OCI-LY1 (cell line): ENCODE measurements around the gene MIB2.

Experiments
- EZH2 ChIP-seq: fragments of 200-600 bp; sonication (generic), shearing (Covaris generic); IDR thresholded peaks from 2 replicates; pipeline ENCODE4 v1.8.0; 2017; ENCODE audit warnings: borderline replicate concordance, mixed run types, mild to moderate bottlenecking, antibody characterized with exemption, low read length, moderate library complexity, mixed read lengths
- TF ChIP-seq, protein P1 (sequence below): fragments of 200-600 bp; sonication (generic), shearing (Covaris generic); IDR thresholded peaks from 2 replicates; pipeline ENCODE4 v1.5.1; 2017; ENCODE audit warnings: mild to moderate bottlenecking, antibody characterized with exemption, low read length, moderate library complexity, mixed read lengths

- TF ChIP-seq, protein P1, sequence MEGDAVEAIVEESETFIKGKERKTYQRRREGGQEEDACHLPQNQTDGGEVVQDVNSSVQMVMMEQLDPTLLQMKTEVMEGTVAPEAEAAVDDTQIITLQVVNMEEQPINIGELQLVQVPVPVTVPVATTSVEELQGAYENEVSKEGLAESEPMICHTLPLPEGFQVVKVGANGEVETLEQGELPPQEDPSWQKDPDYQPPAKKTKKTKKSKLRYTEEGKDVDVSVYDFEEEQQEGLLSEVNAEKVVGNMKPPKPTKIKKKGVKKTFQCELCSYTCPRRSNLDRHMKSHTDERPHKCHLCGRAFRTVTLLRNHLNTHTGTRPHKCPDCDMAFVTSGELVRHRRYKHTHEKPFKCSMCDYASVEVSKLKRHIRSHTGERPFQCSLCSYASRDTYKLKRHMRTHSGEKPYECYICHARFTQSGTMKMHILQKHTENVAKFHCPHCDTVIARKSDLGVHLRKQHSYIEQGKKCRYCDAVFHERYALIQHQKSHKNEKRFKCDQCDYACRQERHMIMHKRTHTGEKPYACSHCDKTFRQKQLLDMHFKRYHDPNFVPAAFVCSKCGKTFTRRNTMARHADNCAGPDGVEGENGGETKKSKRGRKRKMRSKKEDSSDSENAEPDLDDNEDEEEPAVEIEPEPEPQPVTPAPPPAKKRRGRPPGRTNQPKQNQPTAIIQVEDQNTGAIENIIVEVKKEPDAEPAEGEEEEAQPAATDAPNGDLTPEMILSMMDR, result no peak
- TF ChIP-seq EZH2, result no peak
Measured at GRCh38 chr1:1617925-1618324, 2.6 kb downstream of the MIB2 start.
